Endodermal cell (in vitro differentiated cells): Measurements from ENCODE around the gene VAV3. TPM values are rescaled to one million over a fixed set of nuclear protein-coding genes. Genes with fewer than 3 reads are reported as not detected.

ENCODE experiments used
- DNase-seq: peaks from one replicate; pipeline ENCODE4 v3.0.0-alpha.2; 2017
- H3K27ac ChIP-seq: 2 replicates; pipeline ENCODE4 v1.5.1; 2013; ENCODE audit warnings: mild to moderate bottlenecking, low read depth, low read length, moderate library complexity
- H3K27me3 ChIP-seq: 2 replicates; pipeline ENCODE4 v1.6.1; 2013; ENCODE audit warnings: mild to moderate bottlenecking, low read length, moderate library complexity; ENCODE audit not compliant: insufficient read depth, control insufficient read depth, poor library complexity, severe bottlenecking
- H3K36me3 ChIP-seq: 2 replicates; pipeline ENCODE4 v1.7.0; 2013; ENCODE audit warnings: mild to moderate bottlenecking, low read length, moderate library complexity; ENCODE audit not compliant: control insufficient read depth, insufficient read depth
- H3K4me1 ChIP-seq: one replicate; pipeline ENCODE4 v1.7.0; 2013; ENCODE audit warnings: low read length; ENCODE audit not compliant: control insufficient read depth, insufficient read depth
- H3K4me3 ChIP-seq: 2 replicates; pipeline ENCODE4 v1.5.1; 2013; ENCODE audit warnings: mild to moderate bottlenecking, low read length, moderate library complexity
- H3K9ac ChIP-seq: 2 replicates; pipeline ENCODE4 v1.6.1; 2013; ENCODE audit warnings: mild to moderate bottlenecking, low read length, moderate library complexity; ENCODE audit not compliant: poor library complexity, severe bottlenecking; ENCODE audit errors: extremely low read depth
- H3K9me3 ChIP-seq: 2 replicates; pipeline ENCODE4 v1.6.1; 2013; ENCODE audit warnings: mild to moderate bottlenecking, low read length, moderate library complexity; ENCODE audit not compliant: control insufficient read depth
- H3K27ac Mint-ChIP-seq: 2 replicates; pipeline ENCODE4 v1.8.0; 2020; ENCODE audit warnings: mixed read lengths
- H3K27me3 Mint-ChIP-seq: 2 replicates; pipeline ENCODE4 v1.8.0; 2021; ENCODE audit warnings: mild to moderate bottlenecking, mixed read lengths; ENCODE audit not compliant: insufficient read depth
- H3K36me3 Mint-ChIP-seq: 2 replicates; pipeline ENCODE4 v1.8.0; 2020; ENCODE audit warnings: low read depth, mixed read lengths
- H3K4me1 Mint-ChIP-seq: 2 replicates; pipeline ENCODE4 v1.8.0; 2020; ENCODE audit warnings: mixed read lengths
- H3K4me3 Mint-ChIP-seq: 2 replicates; pipeline ENCODE4 v1.8.0; 2020; ENCODE audit warnings: mild to moderate bottlenecking, moderate library complexity, mixed read lengths
- H3K9me3 Mint-ChIP-seq: 2 replicates; pipeline ENCODE4 v1.8.0; 2020; ENCODE audit warnings: mild to moderate bottlenecking, mixed read lengths
- WGBS, 2 experiments: methylation state at CpG; one replicate each; pipeline versions ENCODE4 v1.1.5 to v1.1.7; 2013; ENCODE audit warnings: missing lambda C conversion rate in 2 of 2, mixed read lengths in 1 of 2; ENCODE audit not compliant: insufficient coverage in 1 of 2, insufficient read length in 1 of 2; 5-methylcytosine and 5-hydroxymethylcytosine counted together
- total RNA-seq, 2 donors: library from RNA; stranded (reverse); fragmentation: NEBNext Ultra II Directional in 1 of 2; extraction: Animal tissue kit (Norgen Biotek cat#: 25700) in 1 of 2; gene quantifications; 2 replicates in 1 of 2; 3 replicates in 1 of 2; pipeline ENCODE4 v1.2.1, GENCODE V29; 2021
- TF ChIP-seq, protein P1 (sequence below): fragments of 200-600 bp; sonication (generic); conservative IDR thresholded peaks from 2 replicates; pipeline ENCODE4 v1.5.0; 2021; ENCODE audit warnings: antibody characterized with exemption, mild to moderate bottlenecking

VAV3 gene
- total RNA-seq, 2 donors from 2014 or later, result 6.9 to 9.6 TPM

DNA sequence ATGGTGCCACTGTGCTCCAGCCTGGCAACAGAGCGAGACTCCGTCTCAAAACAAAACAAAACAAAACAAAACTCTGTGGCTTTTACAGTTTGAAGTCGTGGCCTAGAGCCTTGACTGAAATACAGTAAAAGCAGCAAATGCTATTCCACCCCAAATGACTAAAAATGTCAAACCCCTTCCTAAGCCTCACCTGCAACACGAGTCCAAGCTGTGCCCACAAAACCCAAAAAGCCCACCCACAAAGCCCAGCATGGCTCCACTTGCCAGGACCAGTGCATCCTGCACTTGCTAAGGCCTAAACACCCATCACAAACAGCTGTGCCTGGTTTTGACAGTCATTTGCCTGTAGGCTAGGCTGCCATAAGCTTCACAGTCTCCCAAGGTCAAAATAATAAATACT is 21.3 kb downstream of the VAV3 start:
- H3K27ac Mint-ChIP-seq, result no peak overlapping the region
- no peaks in the 10 kb centered on the region for H3K27me3 Mint-ChIP-seq
- H3K4me1 ChIP-seq, result no peaks in the 10 kb centered on the region

GRCh38 chr1:107942814-107943213 is 22.2 kb downstream of the VAV3 start:
- Mint-ChIP-seq H3K4me1 (no peaks in the 10 kb centered on the region), H3K4me3 (no peak overlapping the region), H3K9me3 (no peaks in the 10 kb centered on the region), H3K27ac (no peak overlapping the region), H3K27me3 (no peaks in the 10 kb centered on the region), H3K36me3 (no peaks in the 10 kb centered on the region)
- Histone ChIP-seq H3K4me1 (no peaks in the 10 kb centered on the region), H3K4me3 (no peak overlapping the region), H3K36me3 (no peaks in the 10 kb centered on the region), H3K9ac (no peak overlapping the region), H3K27ac (no peak overlapping the region), H3K9me3 (no peaks in the 10 kb centered on the region), H3K27me3 (no peaks in the 10 kb centered on the region)
- 67 to 85% methylated on average over 1 of the region's 1 CpG for WGBS, 2 experiments
- TF ChIP-seq, protein P1, sequence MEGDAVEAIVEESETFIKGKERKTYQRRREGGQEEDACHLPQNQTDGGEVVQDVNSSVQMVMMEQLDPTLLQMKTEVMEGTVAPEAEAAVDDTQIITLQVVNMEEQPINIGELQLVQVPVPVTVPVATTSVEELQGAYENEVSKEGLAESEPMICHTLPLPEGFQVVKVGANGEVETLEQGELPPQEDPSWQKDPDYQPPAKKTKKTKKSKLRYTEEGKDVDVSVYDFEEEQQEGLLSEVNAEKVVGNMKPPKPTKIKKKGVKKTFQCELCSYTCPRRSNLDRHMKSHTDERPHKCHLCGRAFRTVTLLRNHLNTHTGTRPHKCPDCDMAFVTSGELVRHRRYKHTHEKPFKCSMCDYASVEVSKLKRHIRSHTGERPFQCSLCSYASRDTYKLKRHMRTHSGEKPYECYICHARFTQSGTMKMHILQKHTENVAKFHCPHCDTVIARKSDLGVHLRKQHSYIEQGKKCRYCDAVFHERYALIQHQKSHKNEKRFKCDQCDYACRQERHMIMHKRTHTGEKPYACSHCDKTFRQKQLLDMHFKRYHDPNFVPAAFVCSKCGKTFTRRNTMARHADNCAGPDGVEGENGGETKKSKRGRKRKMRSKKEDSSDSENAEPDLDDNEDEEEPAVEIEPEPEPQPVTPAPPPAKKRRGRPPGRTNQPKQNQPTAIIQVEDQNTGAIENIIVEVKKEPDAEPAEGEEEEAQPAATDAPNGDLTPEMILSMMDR, result no peak
- no peak for DNase-seq

More for the DNA sequence above, 21.3 kb downstream of the VAV3 start:
- TF ChIP-seq, protein P1, result no peak
- 90 to 92% methylated on average over 4 of the region's 4 CpGs for WGBS, 2 experiments
- Mint-ChIP-seq H3K4me1 (no peaks in the 10 kb centered on the region), H3K36me3 (no peaks in the 10 kb centered on the region), H3K9me3 (no peaks in the 10 kb centered on the region), H3K4me3 (no peak overlapping the region)
- H3K4me3 ChIP-seq, result no peak overlapping the region
- H3K9me3 ChIP-seq, result no peaks in the 10 kb centered on the region
- no peaks in the 10 kb centered on the region for H3K36me3 ChIP-seq
- H3K27me3 ChIP-seq, result no peaks in the 10 kb centered on the region
- no peak overlapping the region for H3K9ac ChIP-seq
- H3K27ac ChIP-seq, result no peak overlapping the region
- no peak for DNase-seq

- Histone ChIP-seq H3K4me1 (no peaks in the 10 kb centered on the region), H3K4me3 (no peak overlapping the region), H3K36me3 (no peaks in the 10 kb centered on the region), H3K9me3 (no peaks in the 10 kb centered on the region), H3K9ac (no peak overlapping the region), H3K27me3 (no peaks in the 10 kb centered on the region), H3K27ac (no peak overlapping the region)
- Mint-ChIP-seq H3K27ac (no peak overlapping the region), H3K36me3 (no peaks in the 10 kb centered on the region), H3K4me3 (no peak overlapping the region), H3K9me3 (no peaks in the 10 kb centered on the region), H3K4me1 (peaks cover 5% of the 10 kb centered on the region), H3K27me3 (no peaks in the 10 kb centered on the region)
- TF ChIP-seq, protein P1, result no peak
- DNase-seq, result no peak
Observed at GRCh38 chr1:107941531-107941930, 23.4 kb downstream of the VAV3 start.
